Stimulated activated CD4-positive, alpha-beta T cell treated with anti-CD3 and anti-CD28 coated beads, Interleukin-12 subunit alpha, Interleukin-12 subunit beta, amount 100 ng/mL, for 48 hours (primary cell): ENCODE results near the gene RUNX2.
A peak's percentile ranks its signal among the peaks of the same experiment; 100 is the strongest.

Experiments
- DNase-seq, 3 donors: peaks; one replicate each; pipeline ENCODE4 v3.0.0-alpha.2; 2020; ENCODE audit warnings: low read depth in 2 of 3, low spot score in 1 of 3

Gene RUNX2

DNA sequence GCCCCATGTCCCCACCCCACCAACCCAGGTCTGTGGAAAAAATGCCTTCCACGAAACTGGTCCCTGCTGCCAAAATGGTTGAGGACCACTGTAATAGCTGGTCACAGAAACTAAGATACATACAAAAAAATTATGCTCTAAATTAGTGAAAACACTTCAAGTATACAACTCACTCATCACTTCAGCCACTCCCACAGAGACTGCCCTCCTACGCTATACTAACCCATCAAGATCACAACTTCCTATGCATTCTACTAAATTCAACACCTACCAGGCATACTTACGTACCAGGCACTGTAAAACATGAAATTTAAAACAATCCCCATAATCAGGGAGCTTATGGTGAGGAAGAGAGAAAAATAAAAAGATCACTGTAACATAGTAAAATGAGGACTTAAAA is 22.9 kb downstream of the RUNX2 start:
- no peak for DNase-seq

DNA sequence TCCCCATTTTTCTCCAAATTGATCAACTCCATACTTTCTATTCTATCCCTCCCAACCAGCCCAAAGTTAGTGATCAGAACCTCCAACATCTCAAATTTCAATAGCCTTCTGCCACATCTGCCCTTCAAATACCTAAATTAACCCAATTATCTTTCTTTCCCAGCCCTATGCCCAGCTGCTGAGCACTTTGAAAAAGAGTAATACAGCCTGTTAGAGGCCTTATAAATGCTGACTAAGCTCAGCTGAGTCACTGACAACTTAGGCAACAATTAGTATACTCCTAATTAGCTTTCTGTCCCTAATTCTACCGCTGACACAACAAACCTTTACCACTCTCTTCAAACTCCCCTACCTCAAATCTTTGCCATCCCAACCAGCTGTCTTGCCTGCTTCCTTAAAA is 23.5 kb downstream of the RUNX2 start:
- DNase-seq, result no peak

DNA sequence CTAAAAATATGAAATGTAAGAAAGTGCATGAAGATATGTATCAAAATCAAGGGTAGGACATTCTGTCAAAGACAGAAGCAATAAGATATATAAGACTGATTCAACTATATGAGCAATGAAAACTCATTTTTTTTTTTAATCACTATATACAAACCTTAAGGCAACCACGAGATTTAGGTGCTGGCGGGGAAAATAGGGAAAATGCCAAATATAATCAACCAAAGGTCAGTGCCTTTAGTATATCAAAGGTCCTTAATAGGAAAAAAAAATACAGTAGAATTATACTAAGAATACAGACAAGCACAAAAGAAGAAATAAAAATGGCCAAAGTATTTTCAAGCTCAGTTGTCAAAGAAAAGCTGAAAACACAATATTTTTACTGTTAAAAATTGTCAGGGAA is 25.5 kb downstream of the RUNX2 start:
- DNase-seq, result no peak

DNA sequence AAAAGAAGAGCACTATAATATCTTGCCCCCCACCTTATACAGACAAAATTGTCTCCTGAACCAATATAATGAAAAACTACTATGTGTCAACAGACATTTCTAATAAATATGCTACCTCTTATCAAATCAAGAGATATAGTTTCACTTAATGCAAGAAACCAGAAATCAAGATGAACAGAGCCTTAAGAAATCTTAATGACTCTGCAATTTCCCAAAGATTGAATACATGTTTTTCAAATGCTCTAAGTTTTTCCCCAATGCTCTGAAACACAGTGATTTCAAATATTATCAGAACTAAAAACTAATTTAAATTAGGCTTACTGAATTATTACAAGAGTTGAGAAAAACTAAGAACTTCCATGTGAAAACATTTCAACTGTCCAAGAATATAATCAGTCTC is 36.3 kb downstream of the RUNX2 start:
- no peak for DNase-seq

DNA sequence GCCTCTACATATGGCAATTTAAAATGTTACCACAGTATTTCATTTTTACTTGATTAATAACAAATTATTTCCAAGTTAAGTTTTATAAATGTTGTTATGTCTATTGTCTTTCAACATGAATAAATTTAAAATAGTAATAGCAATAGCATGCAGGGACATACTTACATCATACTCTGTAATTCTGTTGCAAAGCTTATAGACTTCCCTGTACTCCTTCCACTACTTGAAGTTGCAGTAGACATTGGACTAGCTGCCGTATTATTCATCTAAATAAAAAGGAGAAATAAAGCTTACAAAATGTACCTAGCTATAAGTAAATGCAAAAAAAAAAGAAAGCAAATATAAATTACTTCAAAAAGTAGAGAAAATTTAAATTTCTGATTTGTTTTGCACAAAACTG is 36.9 kb downstream of the RUNX2 start:
- no peak for DNase-seq

DNA sequence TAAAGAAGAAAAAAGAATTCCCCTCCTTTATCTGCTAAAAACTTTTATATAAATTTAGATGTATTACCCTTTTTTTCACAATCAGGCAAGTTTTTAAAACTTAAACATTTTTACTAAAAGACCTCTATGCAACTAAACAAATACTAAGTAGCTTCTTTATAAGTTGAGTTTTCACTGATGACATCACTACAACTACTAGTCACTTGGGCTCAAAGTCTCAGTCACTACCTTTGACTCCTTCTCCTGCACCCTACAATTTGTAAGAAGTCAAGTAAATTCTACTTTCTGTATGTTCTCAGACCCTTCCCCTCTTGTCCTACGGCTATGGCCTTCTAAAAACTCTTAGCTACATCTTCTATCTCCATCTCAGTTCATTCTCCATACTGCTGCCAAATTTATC is 38.4 kb downstream of the RUNX2 start:
- no peak for DNase-seq

DNA sequence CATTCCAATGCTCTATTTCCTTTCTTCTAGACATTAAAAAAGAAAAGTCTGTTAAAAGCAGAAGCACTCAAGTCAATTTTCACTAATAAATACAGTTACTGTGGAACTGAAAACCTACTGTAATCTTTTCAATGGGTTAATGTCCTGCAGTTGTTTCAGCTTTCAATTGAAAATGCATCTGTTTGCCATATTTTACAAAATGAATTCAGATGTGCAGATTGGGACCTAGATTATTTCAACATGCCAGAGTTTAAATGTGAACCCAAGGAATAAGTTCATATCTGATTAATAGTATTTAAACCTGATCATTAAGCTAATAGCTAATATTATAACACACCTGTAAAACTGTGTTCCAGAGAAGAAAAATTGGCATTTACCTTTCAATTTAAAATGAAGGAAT is 39.9 kb downstream of the RUNX2 start:
- DNase-seq, result no peak

DNA sequence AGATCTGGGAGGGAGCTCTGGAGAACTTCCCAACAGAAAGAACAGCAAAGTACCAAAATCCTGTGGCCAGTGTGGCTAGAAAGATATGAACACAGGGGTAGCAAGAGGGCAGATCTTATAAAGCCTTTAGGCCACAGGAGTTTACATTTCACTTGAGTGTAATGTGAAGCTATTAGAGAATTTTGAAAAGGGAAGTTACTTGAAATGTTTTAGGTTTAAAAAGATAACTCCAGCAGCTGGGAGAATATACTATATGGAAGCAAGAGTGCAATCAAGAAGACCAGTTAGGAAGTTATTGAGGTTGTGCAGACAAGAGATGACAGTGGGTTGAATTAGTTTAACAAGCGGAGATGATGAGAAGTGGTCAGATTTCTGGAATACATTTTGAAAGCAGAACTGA is 41.7 kb downstream of the RUNX2 start:
- no peak for DNase-seq

DNA sequence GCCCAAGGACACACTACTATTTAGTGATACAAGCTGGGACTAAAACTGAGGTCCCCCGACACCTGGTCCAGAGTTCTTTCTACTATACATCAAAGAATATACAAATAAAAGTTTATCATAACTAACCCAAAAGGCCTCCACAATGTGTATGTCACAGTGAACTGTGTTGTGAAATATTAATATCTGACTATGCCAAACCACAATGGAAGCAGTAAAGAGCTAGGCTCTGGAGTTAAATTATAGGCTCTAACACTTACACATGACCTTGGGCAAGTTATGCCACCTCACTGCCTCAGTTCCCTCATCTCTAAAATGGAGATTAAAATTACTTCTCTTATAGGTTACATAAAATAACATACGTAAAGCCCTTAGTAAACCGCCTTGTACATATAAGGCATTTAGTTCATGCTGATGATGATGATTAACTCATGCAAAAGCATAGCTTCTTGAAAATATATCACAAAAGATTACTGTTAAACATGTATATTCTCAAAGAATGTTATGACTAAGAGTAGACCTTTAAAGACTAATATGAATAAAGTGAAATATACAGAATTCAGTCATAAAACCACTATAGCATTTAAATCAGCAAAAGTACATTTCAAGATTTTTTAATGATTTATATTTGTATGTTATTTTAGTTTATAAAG is 43.9 kb downstream of the RUNX2 start:
- DNase-seq, result no peak

DNA sequence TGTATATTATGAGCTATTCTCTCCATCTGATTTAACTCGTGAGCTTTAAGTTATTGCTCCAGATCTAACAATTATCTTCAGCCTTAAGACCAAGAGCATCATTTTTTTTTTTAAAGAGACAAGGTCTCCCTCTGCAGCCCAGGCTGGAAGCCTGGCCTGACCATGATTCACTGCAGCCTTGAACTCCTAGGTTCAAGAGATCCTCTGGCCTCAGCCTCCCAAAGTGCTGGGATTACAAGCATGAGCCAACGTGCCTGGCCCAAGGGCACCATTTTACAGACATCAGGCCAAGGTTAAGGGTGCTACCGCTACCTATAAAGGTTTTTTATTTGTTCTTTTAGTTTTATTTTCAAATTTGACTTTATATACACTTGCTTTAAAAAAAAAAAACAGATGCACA is 47.3 kb downstream of the RUNX2 start:
- no peak for DNase-seq

DNA sequence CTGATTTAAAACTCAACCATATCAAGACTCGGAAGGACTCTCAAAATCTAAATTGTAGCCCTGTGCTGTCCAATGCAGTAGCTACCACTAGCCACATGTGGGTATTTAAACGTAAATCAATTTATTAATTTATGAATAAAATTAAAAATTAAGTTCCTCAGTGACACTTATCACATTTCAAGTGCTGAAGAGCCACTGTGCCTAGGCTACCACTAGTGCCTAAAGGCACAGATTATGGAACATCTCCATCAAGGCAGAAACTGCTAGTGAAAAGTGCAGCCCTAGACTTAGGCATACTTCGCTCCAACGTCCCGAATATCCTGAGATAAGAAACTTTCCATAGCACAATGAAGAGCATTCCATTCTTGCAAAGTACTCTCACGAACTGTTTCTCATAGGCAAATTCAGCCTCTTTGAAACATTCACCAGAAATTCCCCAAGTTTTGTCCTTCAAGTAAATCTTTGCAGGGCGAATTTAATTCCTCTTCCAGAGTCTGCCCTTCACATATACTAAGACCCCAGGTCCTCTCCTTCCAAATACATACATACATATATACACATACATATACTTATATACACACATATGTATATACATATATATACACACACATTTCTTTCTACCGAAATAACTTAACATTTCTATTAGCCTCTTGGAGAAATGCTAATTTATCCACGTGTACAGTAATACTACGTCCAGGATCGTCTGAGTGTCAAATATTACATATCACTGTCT is 48.3 kb downstream of the RUNX2 start:
- no peak for DNase-seq

DNA sequence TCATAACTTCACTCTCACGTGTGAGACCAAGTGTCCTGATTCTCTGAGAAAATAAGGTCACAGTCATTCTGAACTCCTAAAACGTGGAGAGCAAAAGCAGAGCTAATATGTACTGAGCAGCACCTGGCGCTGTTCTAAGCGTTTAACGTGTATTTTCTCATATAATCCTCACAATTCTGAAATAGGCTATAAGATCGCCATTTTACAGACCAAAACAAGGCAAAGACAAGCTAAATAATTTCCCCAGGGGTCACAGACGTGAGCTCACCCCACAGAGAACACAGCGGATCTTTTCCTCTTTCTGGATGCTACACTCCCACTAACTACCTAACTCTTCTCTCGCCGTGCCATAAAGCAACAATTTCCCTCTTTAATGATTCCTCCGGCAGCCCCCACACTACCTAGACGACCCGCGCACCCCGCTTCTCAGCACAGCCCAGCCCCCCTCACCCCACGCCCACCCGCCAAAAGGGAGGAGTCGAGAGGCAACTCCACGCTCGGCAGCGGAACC is 49.0 kb downstream of the RUNX2 start:
- DNase-seq, result peak in 1 of 3 donors; percentile 60

DNA sequence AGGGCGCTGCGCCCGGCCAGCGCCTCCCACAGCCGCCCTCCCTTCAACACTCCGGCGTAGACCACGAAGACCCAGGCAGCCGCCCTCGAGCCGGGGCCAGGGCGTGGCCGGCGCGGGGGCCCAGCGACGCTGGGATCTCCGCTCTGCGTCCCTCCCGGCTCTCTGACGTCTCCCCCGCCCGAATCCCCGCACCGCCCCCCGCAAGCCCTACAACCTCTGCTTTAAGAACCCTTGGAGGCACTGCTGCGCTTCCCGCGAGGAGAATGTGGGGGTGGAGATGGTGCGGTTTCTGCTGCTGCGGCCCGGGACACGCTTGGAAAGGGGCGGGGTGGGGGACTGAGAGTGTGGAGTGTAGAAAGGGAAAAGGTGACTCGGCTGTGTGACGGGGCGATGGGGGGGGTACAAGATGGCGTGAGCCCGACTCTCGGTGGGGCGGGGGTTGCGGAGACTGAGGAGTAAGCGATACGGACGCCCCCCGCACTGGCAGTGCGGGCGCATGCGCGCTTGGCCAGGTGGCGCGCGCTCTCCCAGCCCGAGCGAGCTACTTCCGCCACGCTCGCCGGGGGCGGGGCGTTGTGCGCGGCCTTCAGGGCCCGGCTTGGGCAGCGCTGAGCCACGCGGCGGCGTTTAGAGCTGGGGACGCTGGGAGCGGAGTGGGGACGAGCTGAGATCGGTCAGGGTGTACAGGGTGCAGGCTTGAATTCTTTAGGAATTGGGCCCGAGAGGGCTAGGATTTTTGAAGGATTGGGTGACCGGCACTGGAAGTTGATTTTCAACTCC is 49.6 kb downstream of the RUNX2 start, which contains the start of gene SUPT3H:
Gene SUPT3H (minus strand): TSS at position 381 of the 780 bp plus-strand sequence.
- DNase-seq, result peak; percentile 91 to 93 (median 92)

DNA sequence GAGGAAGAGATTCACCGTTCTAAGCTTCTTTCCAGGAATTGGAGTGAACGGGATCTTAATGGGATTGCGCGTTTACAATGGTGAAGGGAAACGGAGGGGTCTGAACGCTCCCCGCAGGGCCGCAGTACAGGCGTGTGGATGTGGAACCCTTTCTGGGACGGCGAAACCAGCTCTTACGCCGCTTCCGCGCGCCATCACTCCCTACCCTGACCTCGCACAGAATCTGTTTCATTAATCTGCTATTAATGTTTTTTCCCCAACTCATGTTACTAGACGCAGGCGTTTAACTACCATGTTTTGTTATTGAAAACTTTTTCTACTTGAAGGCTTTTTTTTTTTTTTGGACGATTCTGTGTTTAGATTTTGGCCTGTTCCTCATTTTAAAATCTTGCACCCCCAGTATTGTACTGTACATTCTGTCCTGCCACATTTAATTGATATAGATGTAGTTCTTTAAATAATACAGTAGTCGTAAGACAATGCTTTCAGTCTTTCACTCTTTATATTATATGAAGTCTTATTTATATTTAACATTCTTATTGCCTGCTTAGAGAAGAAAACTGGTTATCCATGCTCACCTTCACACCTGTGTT is 50.3 kb downstream of the RUNX2 start:
- DNase-seq, result peak in 1 of 3 donors; percentile 20

DNA sequence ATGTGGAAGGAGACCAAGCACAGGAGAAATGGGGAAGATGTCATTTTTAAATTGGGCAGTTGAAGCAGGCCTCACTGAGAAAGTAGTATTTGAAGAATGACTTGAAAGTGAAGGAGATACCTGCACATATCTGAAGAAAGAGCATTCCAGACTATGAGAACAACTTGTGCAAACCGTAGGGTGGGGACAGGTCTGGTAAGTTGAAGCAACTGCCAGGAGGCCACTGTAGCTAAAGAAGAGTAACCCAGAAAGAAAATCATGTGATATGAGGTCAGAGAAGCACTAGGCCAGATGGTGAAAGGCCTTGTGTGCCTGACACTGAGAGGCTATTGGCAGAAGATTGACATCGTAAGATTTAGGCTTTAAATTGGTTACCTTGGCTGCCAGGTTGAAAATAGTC is 54.3 kb downstream of the RUNX2 start:
- DNase-seq, result no peak

DNA sequence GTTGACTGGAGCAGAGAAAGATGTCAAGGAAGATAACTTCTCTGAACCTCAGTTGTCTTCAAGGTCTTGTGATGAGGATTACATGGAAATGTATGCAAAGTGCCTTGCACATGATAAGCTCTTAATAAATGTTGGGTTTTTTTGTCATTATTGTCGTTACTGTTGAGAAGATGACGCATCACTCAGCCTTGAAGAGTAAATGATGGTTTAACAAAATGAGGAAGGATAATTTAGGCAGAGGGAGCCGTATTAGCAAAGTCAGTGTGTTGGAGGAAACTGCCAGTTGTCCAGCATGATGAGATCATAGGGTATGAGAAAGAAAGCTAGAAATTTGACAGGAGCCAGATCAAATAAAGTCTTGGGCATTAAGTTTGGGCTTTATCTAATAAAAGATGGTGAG is 58.4 kb downstream of the RUNX2 start:
- DNase-seq, result no peak

DNA sequence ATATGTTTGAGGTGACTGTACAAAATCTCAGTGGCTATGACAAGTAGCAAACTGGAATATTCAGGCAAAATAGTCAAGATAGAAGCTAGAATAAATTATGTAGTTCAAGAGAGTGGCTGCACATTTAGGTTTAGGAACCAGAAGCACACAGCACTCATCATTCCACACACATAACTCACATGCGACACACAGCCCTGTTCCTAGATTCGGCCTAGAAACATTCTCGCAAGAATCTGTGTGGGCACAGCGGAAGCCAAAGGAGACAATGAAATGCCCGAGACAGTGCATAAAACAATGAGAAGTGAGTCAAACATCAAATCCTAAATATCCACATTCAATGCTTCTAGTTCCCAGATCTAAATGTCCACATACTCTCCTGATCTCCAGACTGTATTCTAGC is 59.1 kb downstream of the RUNX2 start:
- DNase-seq, result no peak

DNA sequence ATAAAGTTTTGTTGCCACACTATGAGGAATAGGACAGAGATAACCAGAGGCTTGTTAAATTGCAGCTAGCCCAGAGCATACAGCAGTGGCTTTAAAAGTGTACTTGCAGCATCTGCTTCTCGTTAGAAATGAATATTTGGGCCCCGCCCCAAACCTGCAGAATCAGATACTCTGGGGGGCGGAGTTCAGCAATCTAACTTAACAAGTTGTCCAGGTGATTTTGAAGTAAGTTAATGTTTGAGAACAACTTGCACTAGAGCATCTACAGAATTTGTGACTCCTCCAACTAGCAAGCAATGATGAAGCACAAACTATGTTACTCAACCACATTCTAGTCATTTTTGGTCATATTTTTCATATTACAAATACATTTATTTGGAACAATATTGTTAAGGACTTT is 60.2 kb downstream of the RUNX2 start:
- DNase-seq, result no peak

DNA sequence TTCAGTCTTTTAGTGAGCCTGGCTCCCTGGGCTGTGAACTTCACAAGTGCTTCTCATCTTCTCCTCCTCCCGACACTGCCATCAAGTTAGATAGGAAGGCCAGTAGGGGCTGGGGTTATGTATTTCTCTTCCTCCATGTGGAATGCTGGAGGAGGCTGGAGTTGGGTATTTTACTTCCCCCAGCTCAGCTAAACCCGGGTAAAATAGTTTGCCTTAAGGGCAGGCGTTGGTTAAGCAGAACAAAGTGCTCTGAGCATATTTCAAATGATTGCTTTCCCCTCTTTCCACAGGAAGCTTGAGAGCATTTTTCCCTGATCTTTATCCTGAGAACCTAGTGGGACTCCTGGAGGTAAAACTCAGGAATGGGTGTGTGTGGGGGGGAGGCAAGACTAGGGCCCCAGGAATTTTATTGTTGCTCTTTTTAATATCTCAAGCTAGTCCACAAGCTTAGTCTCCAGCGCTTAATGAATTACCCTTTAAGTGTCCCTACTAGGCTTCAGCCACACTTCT is 66.5 kb downstream of the RUNX2 start:
- DNase-seq, result no peak

DNA sequence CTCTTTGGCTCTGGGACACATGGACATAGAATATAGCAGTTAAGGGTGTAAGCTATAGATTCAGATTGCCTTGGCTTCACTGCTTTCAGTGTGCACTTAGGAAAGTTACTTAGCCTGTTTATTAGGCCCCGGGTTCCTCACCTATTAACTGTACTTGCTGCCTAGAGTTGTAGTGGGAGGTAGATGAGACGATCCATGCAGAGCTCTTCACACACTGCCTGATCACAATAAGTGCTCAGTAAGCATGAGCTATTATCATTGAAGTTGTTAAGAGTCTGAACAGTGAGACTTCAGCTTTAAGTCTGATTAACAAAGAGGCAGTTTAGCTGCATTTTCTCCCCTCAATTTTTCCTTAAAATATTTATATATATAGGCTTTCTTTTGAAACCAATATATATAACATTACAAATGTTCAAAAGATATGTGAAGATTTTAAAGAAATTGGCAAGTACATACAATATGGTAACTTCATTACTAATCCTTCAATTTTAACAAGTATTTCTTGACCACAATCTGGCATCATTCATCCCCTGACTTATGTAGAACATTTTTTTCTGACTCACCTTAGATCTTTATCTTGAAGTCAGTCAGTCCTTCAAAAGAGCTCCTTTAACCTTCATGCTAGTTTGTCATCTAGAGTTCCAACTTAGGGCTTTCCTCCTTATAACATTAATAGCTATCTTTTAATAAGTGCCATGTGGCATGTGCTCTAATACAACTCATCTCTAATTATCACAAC is 70.1 kb downstream of the RUNX2 start:
- no peak for DNase-seq

DNA sequence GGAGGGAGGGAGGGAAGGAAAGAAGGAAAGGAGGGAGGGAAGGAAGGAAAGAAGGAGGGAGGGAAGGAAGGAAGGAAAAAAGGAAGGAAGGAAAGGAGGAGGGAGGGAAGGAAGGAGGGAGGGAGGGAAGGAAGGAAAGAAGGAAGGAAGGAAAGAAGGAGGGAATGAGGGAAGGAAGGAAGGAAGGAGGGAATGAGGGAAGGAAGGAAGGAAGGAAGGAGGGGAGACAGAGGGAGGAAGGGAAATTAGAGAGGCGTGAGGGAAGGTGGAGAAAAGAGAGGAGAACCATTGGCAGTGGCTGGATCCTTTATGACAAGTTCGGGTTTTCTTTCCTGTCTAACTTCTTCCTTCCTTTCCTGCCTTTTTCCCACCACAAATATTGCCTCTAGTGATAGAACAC is 71.9 kb downstream of the RUNX2 start:
- no peak for DNase-seq
